Measurements from ENCODE around the gene SNPH.

Gene SNPH

GRCh38 chr20:1307571-1307971 lies 41.5 kb downstream of the SNPH start:
- no peak for DNase-seq

GRCh38 chr20:1308067-1308701 lies 42.1 kb downstream of the SNPH start:
- DNase-seq, result no peak

GRCh38 chr20:1308702-1309095 lies 42.6 kb downstream of the SNPH start:
- DNase-seq, result no peak

- no peak for DNase-seq
Measured at GRCh38 chr20:1309439-1309847, 43.3 kb downstream of the SNPH start.

GRCh38 chr20:1310071-1310470 lies 44.0 kb downstream of the SNPH start:
- DNase-seq, result no peak

- DNase-seq, result no peak
Measured at GRCh38 chr20:1310506-1311190, 44.6 kb downstream of the SNPH start.

- no peak for DNase-seq
Measured at GRCh38 chr20:1312308-1312707, 46.2 kb downstream of the SNPH start.

- DNase-seq, result no peak
Measured at GRCh38 chr20:1312904-1313235, 46.8 kb downstream of the SNPH start.

- peak; percentile 86 for DNase-seq
Measured at GRCh38 chr20:1313236-1313964, 47.3 kb downstream of the SNPH start.

GRCh38 chr20:1315804-1316203 lies 49.7 kb downstream of the SNPH start:
- no peak for DNase-seq

- DNase-seq, result no peak
Measured at GRCh38 chr20:1317545-1318255, 51.6 kb downstream of the SNPH start.

- DNase-seq, result no peak
Measured at GRCh38 chr20:1319051-1319450, 53.0 kb downstream of the SNPH start.

- DNase-seq, result no peak
Measured at GRCh38 chr20:1319462-1319861, 53.4 kb downstream of the SNPH start.

GRCh38 chr20:1320016-1320415 lies 53.9 kb downstream of the SNPH start:
- no peak for DNase-seq

GRCh38 chr20:1320902-1321653 lies 55.0 kb downstream of the SNPH start:
- no peak for DNase-seq

GRCh38 chr20:1321654-1321939 lies 55.5 kb downstream of the SNPH start:
- DNase-seq, result no peak

- no peak for DNase-seq
Measured at GRCh38 chr20:1322511-1323245, 56.6 kb downstream of the SNPH start.

GRCh38 chr20:1323256-1323655 lies 57.2 kb downstream of the SNPH start:
- no peak for DNase-seq

- DNase-seq, result no peak
Measured at GRCh38 chr20:1323830-1324597, 57.9 kb downstream of the SNPH start.

- no peak for DNase-seq
Measured at GRCh38 chr20:1324598-1325172, 58.6 kb downstream of the SNPH start.
